ENCODE measurements around the gene KDM5B.

- TF ChIP-seq SUZ12 (IDR thresholded peaks at IDR 0.05) = no peak
- no peak for TF ChIP-seq ZNF384 (IDR thresholded peaks at IDR 0.05)
- TF ChIP-seq SP1 (IDR thresholded peaks at IDR 0.05) = no peak
- no peak for TF ChIP-seq BHLHE40 (IDR thresholded peaks at IDR 0.05; ENCODE audit: borderline replicate concordance)
- no peak for TF ChIP-seq ELF4 (IDR thresholded peaks at IDR 0.05)
- TF ChIP-seq L3MBTL2 (conservative IDR thresholded peaks at IDR 0.05) = no peak
- no peak for TF ChIP-seq FOXA1 (IDR thresholded peaks at IDR 0.05)
- TF ChIP-seq FOXK2 (IDR thresholded peaks at IDR 0.05) = no peak
- TF ChIP-seq CTBP1 (IDR thresholded peaks at IDR 0.05; ENCODE audit: borderline replicate concordance) = no peak
- TF ChIP-seq NFRKB (IDR thresholded peaks at IDR 0.05) = no peak
- no peak for TF ChIP-seq TARDBP (IDR thresholded peaks at IDR 0.05)
- TF ChIP-seq HDGF (IDR thresholded peaks at IDR 0.05; ENCODE audit: borderline replicate concordance) = no peak
- TF ChIP-seq FOXM1 (IDR thresholded peaks at IDR 0.05; ENCODE audit: borderline replicate concordance) = no peak
Measured at GRCh38 chr1:202800742-202801141, 7.5 kb downstream of the KDM5B start.

Data from HEK293T (cell line).